Measurements from ENCODE around the gene R3HCC1L.
"Not testable (repeated sequence)": the region's sequence is repeated elsewhere in the genome, so short reads cannot be mapped to it uniquely, and the experiment has no call there.

- not testable (repeated sequence) for TF ChIP-seq POLR2A (IDR thresholded peaks at IDR 0.05; ENCODE audit: low read length); CEBPB (IDR thresholded peaks at IDR 0.05); CHD4 (IDR thresholded peaks at IDR 0.05; ENCODE audit: borderline replicate concordance); SMC3 (IDR thresholded peaks at IDR 0.05); BHLHE40 (IDR thresholded peaks at IDR 0.05; ENCODE audit: low read depth, low read length); EHF (CRISPR knock-in tag; IDR thresholded peaks at IDR 0.05)
- TF ChIP-seq, protein P1, sequence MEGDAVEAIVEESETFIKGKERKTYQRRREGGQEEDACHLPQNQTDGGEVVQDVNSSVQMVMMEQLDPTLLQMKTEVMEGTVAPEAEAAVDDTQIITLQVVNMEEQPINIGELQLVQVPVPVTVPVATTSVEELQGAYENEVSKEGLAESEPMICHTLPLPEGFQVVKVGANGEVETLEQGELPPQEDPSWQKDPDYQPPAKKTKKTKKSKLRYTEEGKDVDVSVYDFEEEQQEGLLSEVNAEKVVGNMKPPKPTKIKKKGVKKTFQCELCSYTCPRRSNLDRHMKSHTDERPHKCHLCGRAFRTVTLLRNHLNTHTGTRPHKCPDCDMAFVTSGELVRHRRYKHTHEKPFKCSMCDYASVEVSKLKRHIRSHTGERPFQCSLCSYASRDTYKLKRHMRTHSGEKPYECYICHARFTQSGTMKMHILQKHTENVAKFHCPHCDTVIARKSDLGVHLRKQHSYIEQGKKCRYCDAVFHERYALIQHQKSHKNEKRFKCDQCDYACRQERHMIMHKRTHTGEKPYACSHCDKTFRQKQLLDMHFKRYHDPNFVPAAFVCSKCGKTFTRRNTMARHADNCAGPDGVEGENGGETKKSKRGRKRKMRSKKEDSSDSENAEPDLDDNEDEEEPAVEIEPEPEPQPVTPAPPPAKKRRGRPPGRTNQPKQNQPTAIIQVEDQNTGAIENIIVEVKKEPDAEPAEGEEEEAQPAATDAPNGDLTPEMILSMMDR (IDR thresholded peaks at IDR 0.05), result not testable (repeated sequence)
Measured at GRCh38 chr10:98136775-98137174, 2.3 kb downstream of the R3HCC1L start.
